IPS DF 6.9 (cell line): Measurements from ENCODE around the gene CXorf38.
"Not testable (repeated sequence)": the region's sequence is repeated elsewhere in the genome, so short reads cannot be mapped to it uniquely, and the experiment has no call there.

Experiments
- DNase-seq: peaks from one replicate; pipeline ENCODE4 v3.0.0-alpha.2; 2013; ENCODE audit warnings: low read depth, low spot score
- H3K27ac ChIP-seq: one replicate; pipeline ENCODE4 v1.5.1; 2013; ENCODE audit warnings: low read length, control low read depth
- H3K27me3 ChIP-seq: 2 replicates; pipeline ENCODE4 v1.6.1; 2013; ENCODE audit warnings: mild to moderate bottlenecking, low read length; ENCODE audit not compliant: control insufficient read depth, insufficient read depth
- H3K36me3 ChIP-seq: 2 replicates; pipeline ENCODE4 v1.6.1; 2013; ENCODE audit warnings: low read length; ENCODE audit not compliant: control insufficient read depth, insufficient read depth
- H3K4me1 ChIP-seq: 2 replicates; pipeline ENCODE4 v1.6.1; 2013; ENCODE audit warnings: low read length; ENCODE audit not compliant: control insufficient read depth, insufficient read depth
- H3K4me3 ChIP-seq: 2 replicates; pipeline ENCODE4 v1.5.1; 2013; ENCODE audit warnings: mild to moderate bottlenecking, low read length
- H3K9me3 ChIP-seq: 2 replicates; pipeline ENCODE4 v1.6.1; 2013; ENCODE audit warnings: low read length, inconsistent platforms; ENCODE audit not compliant: control insufficient read depth, insufficient read depth
- WGBS: extraction: QIAGEN DNeasy Blood & Tissue Kit; methylation state at CpG from one replicate; pipeline ENCODE4 v1.1.7; 2013; ENCODE audit warnings: mixed read lengths, missing lambda C conversion rate; ENCODE audit not compliant: insufficient read length, insufficient coverage; 5-methylcytosine and 5-hydroxymethylcytosine counted together

CXorf38 gene

DNA sequence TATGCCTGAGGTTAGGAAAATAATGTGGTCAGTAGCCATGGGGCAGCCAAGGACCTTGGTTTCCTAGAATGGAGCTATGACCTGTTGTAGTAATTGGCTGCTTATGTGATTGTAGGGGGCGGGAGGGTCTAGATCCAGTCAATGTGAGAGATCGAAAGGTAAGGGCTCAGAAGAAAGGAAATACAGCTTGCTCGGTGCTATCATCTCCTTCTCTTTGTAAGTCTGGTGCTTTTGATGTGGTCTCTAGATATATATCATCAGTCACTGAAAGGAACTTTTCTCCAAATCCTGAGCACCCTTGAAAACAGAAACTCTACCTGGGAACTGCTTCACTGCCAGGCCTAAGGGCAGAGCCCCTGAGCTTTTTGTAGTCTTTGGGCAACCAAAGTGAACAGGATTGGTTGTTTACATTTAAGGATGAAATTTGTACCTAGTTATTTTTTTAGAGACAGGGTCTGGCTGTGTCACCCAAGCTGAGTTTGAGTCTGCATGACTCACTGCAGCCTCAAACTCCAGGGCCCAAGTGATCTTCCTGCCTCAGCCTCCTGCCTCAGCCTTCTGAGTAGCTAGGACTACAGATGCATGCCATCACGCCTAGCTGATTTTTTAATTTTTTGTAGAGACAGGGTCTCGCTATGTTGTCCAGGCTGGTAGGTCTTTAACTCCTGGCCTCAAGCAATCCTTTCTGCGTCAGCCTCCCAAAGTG is 57.6 kb downstream of the CXorf38 start:
- not testable (repeated sequence) for H3K27me3 ChIP-seq, H3K9me3 ChIP-seq, H3K4me1 ChIP-seq, H3K36me3 ChIP-seq, H3K27ac ChIP-seq, DNase-seq, H3K4me3 ChIP-seq
- no CpG with 5 or more reads among the region's 6 CpGs for WGBS

DNA sequence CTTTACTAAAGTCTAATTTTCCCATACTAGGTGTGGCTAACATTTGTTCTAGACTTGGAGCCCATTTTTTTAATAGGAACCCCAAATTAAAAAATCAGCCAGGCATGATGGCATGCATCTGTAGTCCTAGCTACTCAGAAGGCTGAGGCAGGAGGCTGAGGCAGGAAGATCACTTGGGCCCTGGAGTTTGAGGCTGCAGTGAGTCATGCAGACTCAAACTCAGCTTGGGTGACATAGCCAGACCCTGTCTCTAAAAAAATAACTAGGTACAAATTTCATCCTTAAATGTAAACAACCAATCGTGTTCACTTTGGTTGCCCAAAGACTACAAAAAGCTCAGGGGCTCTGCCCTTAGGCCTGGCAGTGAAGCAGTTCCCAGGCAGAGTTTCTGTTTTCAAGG is 59.7 kb downstream of the CXorf38 start:
- H3K4me3 ChIP-seq, H3K27me3 ChIP-seq, DNase-seq, H3K4me1 ChIP-seq, H3K36me3 ChIP-seq, H3K27ac ChIP-seq, H3K9me3 ChIP-seq: not testable (repeated sequence)
- WGBS = no CpG with 5 or more reads among the region's 1 CpG

DNA sequence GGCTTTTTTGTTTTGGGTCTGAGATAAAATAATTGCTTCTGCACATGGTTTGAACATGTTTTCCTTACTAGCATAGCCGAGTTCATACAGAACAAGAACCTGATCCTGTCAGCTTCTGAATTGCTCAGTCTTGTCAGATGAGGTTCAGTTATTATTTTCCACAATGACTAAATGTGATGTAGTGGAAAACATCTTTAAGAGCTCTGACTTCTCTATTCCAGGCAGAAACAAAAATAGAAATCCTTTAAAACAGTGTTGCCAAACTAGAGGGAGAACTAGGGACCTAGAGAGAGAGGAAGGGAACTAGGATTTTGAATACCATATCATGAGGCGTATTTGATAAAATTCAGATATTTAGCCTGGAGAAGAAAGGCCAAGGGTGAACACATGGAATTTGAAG is 64.5 kb downstream of the CXorf38 start:
- no peak overlapping the region for H3K27ac ChIP-seq
- no peaks in the 10 kb centered on the region for H3K4me1 ChIP-seq
- no peak for DNase-seq
- WGBS = no CpG with 5 or more reads among the region's 2 CpGs
- no peaks in the 10 kb centered on the region for H3K9me3 ChIP-seq
- no peaks in the 10 kb centered on the region for H3K36me3 ChIP-seq
- H3K4me3 ChIP-seq = no peak overlapping the region
- H3K27me3 ChIP-seq = no peaks in the 10 kb centered on the region

DNA sequence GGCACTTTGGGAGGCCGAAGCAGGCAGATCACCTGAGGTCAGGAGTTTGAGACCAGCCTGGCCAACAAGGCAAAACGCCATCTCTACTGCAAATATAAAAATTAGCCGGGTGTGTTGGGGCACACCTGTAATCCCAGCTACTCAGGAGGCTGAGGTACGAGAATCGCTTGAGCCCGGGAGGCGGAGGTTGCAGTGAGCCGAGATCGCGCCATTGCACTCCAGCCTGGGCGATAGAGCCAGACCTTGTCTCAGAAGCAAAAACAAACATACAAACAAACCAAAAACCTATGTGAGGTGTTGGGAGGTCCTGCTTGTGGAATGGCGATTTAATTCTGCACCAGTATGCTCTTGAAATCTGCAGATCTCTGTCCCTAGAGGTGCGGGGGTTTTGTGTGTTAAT is 65.2 kb downstream of the CXorf38 start:
- H3K4me1 ChIP-seq, H3K27ac ChIP-seq, H3K27me3 ChIP-seq, H3K36me3 ChIP-seq, H3K9me3 ChIP-seq, DNase-seq, H3K4me3 ChIP-seq: not testable (repeated sequence)
- no CpG with 5 or more reads among the region's 13 CpGs for WGBS

DNA sequence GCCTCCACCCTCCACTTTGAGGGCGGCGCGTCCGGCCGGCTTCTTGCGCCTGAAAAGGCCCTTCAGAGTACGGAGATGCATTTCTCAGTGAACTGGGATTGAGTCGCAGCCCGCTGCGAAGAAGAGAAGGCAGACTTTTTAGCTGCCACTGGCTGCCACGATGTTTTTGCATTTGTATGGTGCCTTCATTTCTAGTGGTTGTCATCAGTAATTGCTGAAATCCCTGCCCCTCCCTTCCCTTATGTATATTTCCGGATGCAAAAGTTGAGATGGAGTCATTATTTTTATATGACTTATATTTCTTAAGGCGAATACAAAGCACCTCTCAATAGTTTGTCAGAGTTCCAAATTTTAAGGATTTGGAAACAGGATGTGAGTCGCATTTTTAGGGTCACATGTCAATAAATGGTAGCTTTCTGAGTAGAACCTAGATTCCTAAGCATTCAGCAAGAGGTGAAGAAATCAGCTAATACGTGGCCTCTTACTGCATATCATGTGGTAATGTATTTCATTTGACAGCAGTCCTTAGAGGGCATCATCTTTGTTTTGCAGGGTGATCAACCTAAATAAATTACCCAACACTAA is 65.9 kb downstream of the CXorf38 start:
- Histone ChIP-seq H3K9me3 (no peaks in the 10 kb centered on the region), H3K27ac (no peak overlapping the region), H3K4me1 (no peaks in the 10 kb centered on the region), H3K4me3 (peak overlapping the region; percentile 100; the same call in 1 of the 2 replicates), H3K27me3 (no peaks in the 10 kb centered on the region), H3K36me3 (no peaks in the 10 kb centered on the region)
- no CpG with 5 or more reads among the region's 15 CpGs for WGBS
- no peak for DNase-seq

DNA sequence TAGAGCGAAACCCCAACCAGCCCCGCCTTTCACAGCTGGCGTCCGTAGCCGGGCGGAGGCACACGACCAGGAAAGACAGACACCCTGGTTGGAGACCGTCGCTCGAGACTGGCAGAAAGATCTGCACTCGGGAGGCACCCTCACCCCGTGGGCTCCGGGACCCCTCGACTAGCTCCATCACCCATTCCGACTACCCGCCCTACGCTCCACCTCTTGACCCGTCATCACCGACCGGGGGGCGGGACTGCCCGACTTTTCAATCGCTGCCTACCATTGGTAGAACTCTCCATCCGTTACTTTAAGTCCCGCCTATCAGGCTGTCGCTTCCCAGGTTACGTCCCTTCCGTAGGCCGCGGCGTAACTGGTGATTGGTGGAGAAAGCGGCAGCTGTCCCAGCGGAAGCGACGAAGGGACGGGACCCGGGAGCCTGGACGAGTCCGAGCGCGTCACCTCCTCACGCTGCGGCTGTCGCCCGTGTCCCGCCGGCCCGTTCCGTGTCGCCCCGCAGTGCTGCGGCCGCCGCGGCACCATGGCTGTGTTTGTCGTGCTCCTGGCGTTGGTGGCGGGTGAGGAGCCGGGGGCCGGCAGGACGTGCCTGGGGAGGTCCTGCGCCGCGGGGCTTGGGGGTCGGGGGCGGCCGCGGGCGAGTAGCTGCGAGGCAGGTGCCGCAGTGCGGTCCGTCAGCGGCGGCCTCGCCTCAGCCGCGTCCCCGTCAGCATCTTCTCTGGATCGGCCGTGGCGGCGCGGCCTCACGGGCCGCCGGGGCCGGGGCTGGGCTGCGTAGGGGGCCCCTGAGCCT is 66.6 kb downstream of the CXorf38 start, which contains the start of gene ATP6AP2:
ATP6AP2 (plus strand) TSS at position 434 of the 799 bp plus-strand sequence; CDS start at position 530, 96 bp downstream.
- H3K27ac ChIP-seq = no peak within 1 kb of the TSS
- WGBS = no CpG with 5 or more reads among the region's 89 CpGs

DNA sequence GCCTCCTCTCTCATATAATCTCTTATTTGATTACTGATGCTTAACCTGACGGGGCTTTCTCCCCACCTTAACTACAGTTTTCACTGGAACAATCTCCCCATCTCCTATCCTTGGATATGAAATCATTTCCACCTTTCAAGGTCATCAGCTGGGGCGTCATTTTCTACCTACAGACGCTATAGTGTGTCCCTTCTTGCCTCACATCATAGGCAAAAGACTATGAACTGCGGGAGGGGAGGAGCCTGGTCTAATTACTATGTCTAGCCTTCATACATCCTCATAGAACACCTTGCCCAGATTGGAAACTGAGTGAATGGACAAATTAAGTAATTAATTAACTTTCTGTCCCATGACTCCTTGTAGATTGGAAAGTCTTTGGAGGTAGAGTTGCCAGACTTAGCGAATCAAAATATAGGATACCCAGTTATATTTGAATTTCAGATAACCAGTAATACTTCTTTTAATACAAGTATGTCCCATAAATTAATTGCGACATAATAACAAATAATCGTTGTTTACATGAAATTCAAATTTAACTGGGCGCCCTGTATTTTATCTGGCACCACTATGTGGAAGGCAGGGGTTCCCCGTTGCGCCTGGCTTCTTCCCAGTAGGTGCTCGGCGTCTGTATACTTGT is 67.3 kb downstream of the CXorf38 start:
- H3K9me3 ChIP-seq = no peaks in the 10 kb centered on the region
- peak overlapping the region; percentile 100; the same call in 1 of the 2 replicates for H3K4me3 ChIP-seq
- no peaks in the 10 kb centered on the region for H3K4me1 ChIP-seq
- no peak overlapping the region for H3K27ac ChIP-seq
- DNase-seq = no peak
- H3K36me3 ChIP-seq = no peaks in the 10 kb centered on the region
- H3K27me3 ChIP-seq = no peaks in the 10 kb centered on the region
- no CpG with 5 or more reads among the region's 12 CpGs for WGBS

More for the DNA sequence above, 66.6 kb downstream of the CXorf38 start, which contains the start of gene ATP6AP2:
- no peaks in the 10 kb centered on the region for H3K36me3 ChIP-seq
- H3K9me3 ChIP-seq = no peaks in the 10 kb centered on the region
- peak within 1 kb of the TSS; percentile 100 for H3K4me3 ChIP-seq
- H3K27me3 ChIP-seq = no peaks in the 10 kb centered on the region
- peak; percentile 64 for DNase-seq
- H3K4me1 ChIP-seq = no peaks in the 10 kb centered on the region

DNA sequence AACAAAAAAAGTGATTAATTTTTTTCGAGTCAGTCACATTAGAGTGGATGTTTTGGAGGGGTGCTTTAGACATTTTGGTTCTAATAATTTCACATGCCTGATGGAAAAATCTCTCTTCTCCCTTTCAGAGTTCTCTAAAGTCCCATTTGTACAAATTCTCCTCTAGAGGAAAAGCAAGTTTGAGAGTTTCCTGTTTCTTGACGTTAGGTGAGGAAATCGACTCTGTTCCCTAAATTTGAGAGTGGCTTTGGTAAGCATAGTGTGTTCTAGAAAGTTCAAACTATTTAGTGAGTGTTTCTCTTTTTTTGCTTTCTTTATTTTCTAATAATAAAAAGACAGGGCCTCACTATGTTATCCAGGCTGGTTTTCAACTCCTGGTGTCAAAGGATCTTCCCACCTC is 68.2 kb downstream of the CXorf38 start:
- Histone ChIP-seq H3K27ac (no peak overlapping the region), H3K4me3 (no peak overlapping the region), H3K4me1 (no peaks in the 10 kb centered on the region), H3K27me3 (no peaks in the 10 kb centered on the region), H3K9me3 (no peaks in the 10 kb centered on the region), H3K36me3 (no peaks in the 10 kb centered on the region)
- DNase-seq = no peak
- no CpG with 5 or more reads among the region's 3 CpGs for WGBS

DNA sequence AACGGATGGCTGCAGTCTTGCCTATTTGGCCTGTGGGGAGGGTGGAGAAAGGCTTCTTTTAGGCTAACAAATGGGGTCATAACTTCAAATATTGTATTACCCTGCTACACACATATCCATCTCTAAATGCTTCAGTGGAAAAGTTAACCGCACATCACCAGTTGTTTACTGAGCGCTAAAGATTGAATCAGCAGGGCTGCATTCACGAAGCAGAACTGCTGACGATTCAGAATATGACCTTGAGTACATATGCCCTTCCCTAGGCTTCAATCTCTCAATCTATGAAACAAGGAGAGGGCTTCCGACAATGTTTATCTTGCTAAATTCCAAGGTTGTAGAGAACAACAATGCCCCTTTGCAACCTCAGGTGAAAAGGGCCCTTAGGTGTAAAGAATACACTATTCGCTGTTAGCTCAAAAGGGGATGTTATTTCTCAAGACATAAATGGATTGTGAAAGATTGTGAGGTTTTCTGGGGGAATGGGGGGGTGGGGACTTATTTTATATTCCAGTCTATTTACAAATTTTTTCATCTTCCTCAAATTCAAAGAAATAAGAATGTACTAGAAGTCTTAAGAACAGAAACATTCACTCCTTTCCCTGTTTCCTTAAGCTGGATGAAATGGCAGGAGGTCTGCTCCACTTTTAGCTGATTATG is 69.2 kb downstream of the CXorf38 start:
- no CpG with 5 or more reads among the region's 7 CpGs for WGBS
- H3K27ac ChIP-seq = no peak overlapping the region
- DNase-seq = no peak
- no peaks in the 10 kb centered on the region for H3K27me3 ChIP-seq
- H3K36me3 ChIP-seq = no peaks in the 10 kb centered on the region
- no peaks in the 10 kb centered on the region for H3K9me3 ChIP-seq
- H3K4me3 ChIP-seq = no peak overlapping the region
- no peaks in the 10 kb centered on the region for H3K4me1 ChIP-seq
